NCI-H1436 treated with DMSO at 0.1 percent for 48 hours (cell line): ENCODE data around the gene SLC9A9.
"Not testable (repeated sequence)": the region's sequence is repeated elsewhere in the genome, so short reads cannot be mapped to it uniquely, and the experiment has no call there.

ENCODE experiments used
- DNase-seq: peaks from one replicate; lab custom pipeline; 2025; lab: John Stamatoyannopoulos, UW

SLC9A9 gene

GRCh38 chr3:143450632-143451031 lies 397.6 kb downstream of the SLC9A9 start:
- DNase-seq = no peak

GRCh38 chr3:143447491-143447890 lies 400.8 kb downstream of the SLC9A9 start:
- DNase-seq = no peak

- no peak for DNase-seq
These were observed 403.1 kb downstream of the SLC9A9 start for GRCh38 chr3:143445118-143445517.

- DNase-seq = no peak
These were observed 404.4 kb downstream of the SLC9A9 start for GRCh38 chr3:143443851-143444331.

- DNase-seq = no peak
These were observed 405.3 kb downstream of the SLC9A9 start for GRCh38 chr3:143442814-143443447.

GRCh38 chr3:143441516-143442171 lies 406.6 kb downstream of the SLC9A9 start:
- DNase-seq = no peak

GRCh38 chr3:143439817-143440216 lies 408.5 kb downstream of the SLC9A9 start:
- DNase-seq = no peak

- no peak for DNase-seq
These were observed 410.9 kb downstream of the SLC9A9 start for GRCh38 chr3:143437405-143437804.

GRCh38 chr3:143436231-143436930 lies 411.9 kb downstream of the SLC9A9 start:
- DNase-seq = no peak

GRCh38 chr3:143433787-143434378 lies 414.4 kb downstream of the SLC9A9 start:
- no peak for DNase-seq

GRCh38 chr3:143431298-143431697 lies 417.0 kb downstream of the SLC9A9 start:
- not testable (repeated sequence) for DNase-seq

GRCh38 chr3:143430568-143430967 lies 417.7 kb downstream of the SLC9A9 start:
- no peak for DNase-seq

GRCh38 chr3:143429628-143430514 lies 418.4 kb downstream of the SLC9A9 start:
- DNase-seq = no peak

GRCh38 chr3:143428294-143428693 lies 420.0 kb downstream of the SLC9A9 start:
- DNase-seq = no peak

- DNase-seq = no peak
These were observed 420.6 kb downstream of the SLC9A9 start for GRCh38 chr3:143427631-143428030.

- no peak for DNase-seq
These were observed 423.4 kb downstream of the SLC9A9 start for GRCh38 chr3:143424874-143425273.

GRCh38 chr3:143421556-143421955 lies 426.7 kb downstream of the SLC9A9 start:
- DNase-seq = no peak

- no peak for DNase-seq
These were observed 428.7 kb downstream of the SLC9A9 start for GRCh38 chr3:143419611-143420010.

- DNase-seq = no peak
These were observed 429.9 kb downstream of the SLC9A9 start for GRCh38 chr3:143418391-143418790.

GRCh38 chr3:143416229-143416628 lies 432.0 kb downstream of the SLC9A9 start:
- DNase-seq = no peak

GRCh38 chr3:143414571-143415253 lies 433.6 kb downstream of the SLC9A9 start:
- DNase-seq = no peak
